IMR-90 (cell line): ENCODE data around the gene EEPD1. TPM values are rescaled to one million over a fixed set of nuclear protein-coding genes. Genes with fewer than 3 reads are reported as not detected.

ENCODE experiments used
- ATAC-seq: fragments of 200-7000 bp; cut with Tn5 transposase; 2 replicates; pipeline ENCODE4 v1.9.1; 2020; ENCODE audit warnings: low read depth, mild to moderate bottlenecking, moderate library complexity
- BruUV-seq: library from RNA; stranded (reverse); fragments of 400-500 nt; replicated peaks from 2 replicates; lab custom pipeline; 2021; lab: Mats Ljungman, UMichigan
- CTCF ChIA-PET: fragments of 300-600 bp; formaldehyde crosslinking; extraction: SDS; loops from one replicate; lab custom pipeline; 2021; ENCODE audit warnings: antibody characterized with exemption; lab: Yijun Ruan, JAX
- POLR2A ChIA-PET: fragments of 300-600 bp; sonication (Branson Sonifier 250); formaldehyde crosslinking; loops from one replicate; lab custom pipeline; 2022; ENCODE audit warnings: antibody characterized with exemption; ENCODE audit not compliant: unreplicated experiment; lab: Charles Lee
- DNase-seq: peaks from one replicate; pipeline ENCODE4 v3.0.0; 2013
- H2AFZ ChIP-seq: replicated peaks from 2 replicates; pipeline ENCODE3; 2013; ENCODE audit warnings: low read length, mild to moderate bottlenecking; ENCODE audit not compliant: poor library complexity
- H2AK5ac ChIP-seq: 2 replicates; pipeline ENCODE4 v1.6.1; 2013; ENCODE audit warnings: low read depth, low read length, inconsistent platforms
- H2AK9ac ChIP-seq: replicated peaks from 2 replicates; pipeline ENCODE3; 2013; ENCODE audit warnings: mild to moderate bottlenecking, low read depth, low read length, moderate library complexity; ENCODE audit not compliant: poor library complexity
- H2BK120ac ChIP-seq: 2 replicates; pipeline ENCODE4 v1.6.1; 2013; ENCODE audit warnings: low read depth, low read length, inconsistent platforms
- H2BK15ac ChIP-seq: 3 replicates; pipeline ENCODE4 v1.6.1; 2013; ENCODE audit warnings: low read depth, low read length, inconsistent platforms
- H2BK20ac ChIP-seq: 2 replicates; pipeline ENCODE4 v1.6.1; 2013; ENCODE audit warnings: low read depth, mild to moderate bottlenecking, inconsistent platforms, low read length, moderate library complexity
- H2BK5ac ChIP-seq: 2 replicates; pipeline ENCODE4 v1.6.1; 2013; ENCODE audit warnings: mild to moderate bottlenecking, low read depth, low read length, inconsistent platforms; ENCODE audit not compliant: poor library complexity, severe bottlenecking
- H3K14ac ChIP-seq: replicated peaks from 2 replicates; pipeline ENCODE4 v1.6.1; 2013; ENCODE audit warnings: low read depth, low read length, inconsistent platforms
- H3K18ac ChIP-seq: 2 replicates; pipeline ENCODE4 v1.6.1; 2013; ENCODE audit warnings: low read depth, low read length, control low read depth
- H3K23ac ChIP-seq: 2 replicates; pipeline ENCODE4 v1.6.1; 2013; ENCODE audit warnings: low read depth, low read length, inconsistent platforms
- H3K27ac ChIP-seq: 2 replicates; pipeline ENCODE4 v1.5.1; 2013; ENCODE audit warnings: mild to moderate bottlenecking, control low read depth, low read length; ENCODE audit not compliant: insufficient read depth
- H3K27me3 ChIP-seq: 2 replicates; pipeline ENCODE4 v1.6.1; 2013; ENCODE audit warnings: low read length; ENCODE audit not compliant: control insufficient read depth, insufficient read depth
- H3K36me3 ChIP-seq: 2 replicates; pipeline ENCODE4 v1.6.1; 2013; ENCODE audit warnings: low read length, mixed read lengths; ENCODE audit not compliant: control insufficient read depth, insufficient read depth
- H3K4ac ChIP-seq: 2 replicates; pipeline ENCODE4 v1.6.1; 2013; ENCODE audit warnings: low read depth, low read length, inconsistent platforms
- H3K4me1 ChIP-seq: 2 replicates; pipeline ENCODE4 v1.6.1; 2013; ENCODE audit warnings: low read length, mixed read lengths; ENCODE audit not compliant: control insufficient read depth, insufficient read depth
- H3K4me2 ChIP-seq: 2 replicates; pipeline ENCODE4 v1.6.1; 2013; ENCODE audit warnings: low read depth, mild to moderate bottlenecking, control low read depth, low read length, moderate library complexity
- H3K4me3 ChIP-seq: 2 replicates; pipeline ENCODE4 v1.5.1; 2013; ENCODE audit warnings: low read depth, mild to moderate bottlenecking, control low read depth, low read length, moderate library complexity; ENCODE audit not compliant: insufficient read depth
- H3K56ac ChIP-seq: 2 replicates; pipeline ENCODE4 v1.6.1; 2013; ENCODE audit warnings: low read length, inconsistent platforms; ENCODE audit not compliant: insufficient read depth; ENCODE audit errors: extremely low read depth
- H3K79me1 ChIP-seq, 2 experiments: 2 replicates each; pipeline ENCODE4 v1.6.1; 2013; ENCODE audit warnings: low read length in 2 of 2, inconsistent platforms in 1 of 2, low read depth in 1 of 2
- H3K9ac ChIP-seq: 2 replicates; pipeline ENCODE4 v1.6.1; 2013; ENCODE audit warnings: low read depth, low read length, control low read depth
- H3K9me1 ChIP-seq: 2 replicates; pipeline ENCODE4 v1.6.1; 2013; ENCODE audit warnings: low read length, inconsistent platforms; ENCODE audit not compliant: insufficient read depth
- H3K9me3 ChIP-seq: 2 replicates; pipeline ENCODE4 v1.6.1; 2013; ENCODE audit warnings: low read length; ENCODE audit not compliant: control insufficient read depth, insufficient read depth
- H4K20me1 ChIP-seq: 2 replicates; pipeline ENCODE4 v1.6.1; 2013; ENCODE audit warnings: low read length, inconsistent platforms; ENCODE audit not compliant: insufficient read depth
- H4K5ac ChIP-seq: 2 replicates; pipeline ENCODE4 v1.6.1; 2013; ENCODE audit warnings: mild to moderate bottlenecking, low read depth, low read length, control low read depth
- H4K8ac ChIP-seq, 2 experiments: 2 replicates each; pipeline ENCODE4 v1.6.1; 2013; ENCODE audit warnings: low read depth in 2 of 2, low read length in 2 of 2, control low read depth in 1 of 2, inconsistent platforms in 1 of 2
- H4K91ac ChIP-seq: 2 replicates; pipeline ENCODE4 v1.6.1; 2013; ENCODE audit warnings: low read depth, low read length, inconsistent platforms; ENCODE audit not compliant: insufficient read depth
- CEBPB ChIP-seq: IDR thresholded peaks from 2 replicates; pipeline ENCODE4 v1.6.1; 2012; ENCODE audit warnings: low read depth, low read length, improper control_type of control experiment
- CHD1 ChIP-seq: IDR thresholded peaks from 2 replicates; pipeline ENCODE4 v1.6.1; 2012; ENCODE audit warnings: low read depth, low read length, improper control_type of control experiment
- RAD21 ChIP-seq: IDR thresholded peaks from 2 replicates; pipeline ENCODE4 v1.6.1; 2012; ENCODE audit warnings: low read length, improper control_type of control experiment
- RCOR1 ChIP-seq: IDR thresholded peaks from 2 replicates; pipeline ENCODE4 v1.6.1; 2012; ENCODE audit warnings: mild to moderate bottlenecking, low read length, improper control_type of control experiment; ENCODE audit not compliant: insufficient replicate concordance
- RFX5 ChIP-seq: IDR thresholded peaks from 2 replicates; pipeline ENCODE4 v1.8.0; 2012; ENCODE audit warnings: low read depth, mild to moderate bottlenecking, low read length, moderate library complexity
- WGBS, 2 experiments: methylation state at CpG; one replicate each; pipeline versions ENCODE4 v1.1.5 to v1.1.7; 2013; ENCODE audit warnings: missing lambda C conversion rate in 2 of 2; ENCODE audit not compliant: insufficient read length in 1 of 2; ENCODE audit errors: extremely low coverage in 2 of 2; 5-methylcytosine and 5-hydroxymethylcytosine counted together
- dilution Hi-C: fragments of 300-500 bp; cut with HindIII; formaldehyde crosslinking; loops from one replicate; pipeline ENCODE4 v1.14.3; 2018; ENCODE audit warnings: low sequenced_read_pairs; ENCODE audit not compliant: unreplicated experiment
- in situ Hi-C: fragments of 300-500 bp; cut with MboI; formaldehyde crosslinking; loops from 3 replicates; pipeline ENCODE4 v1.14.3; 2019; ENCODE audit warnings: low sequenced_read_pairs, inconsistent platforms, mixed read lengths
- intact Hi-C: fragments of 100-400 bp; cut with micrococcal nuclease; formaldehyde crosslinking; loops from 2 replicates; pipeline ENCODE4 v1.10.0; 2022
- polyA plus RNA-seq, 3 experiments: library from polyadenylated mRNA; depleted of rRNA; stranded (reverse); fragments of >200 nt; gene quantifications; 2 replicates each; pipeline ENCODE4 v1.2.3, GENCODE V29; 2012; ENCODE audit warnings: low replicate concordance in 1 of 3
- total RNA-seq: library from RNA; depleted of rRNA; stranded (reverse); fragments of >200 nt; gene quantifications from 2 replicates; pipeline ENCODE4 v1.2.3, GENCODE V29; 2012

EEPD1 gene
- total and polyA plus RNA-seq, 2 of the 4 experiments (the other 2 are of a cell fraction) = 7.3 to 15.2 TPM

DNA sequence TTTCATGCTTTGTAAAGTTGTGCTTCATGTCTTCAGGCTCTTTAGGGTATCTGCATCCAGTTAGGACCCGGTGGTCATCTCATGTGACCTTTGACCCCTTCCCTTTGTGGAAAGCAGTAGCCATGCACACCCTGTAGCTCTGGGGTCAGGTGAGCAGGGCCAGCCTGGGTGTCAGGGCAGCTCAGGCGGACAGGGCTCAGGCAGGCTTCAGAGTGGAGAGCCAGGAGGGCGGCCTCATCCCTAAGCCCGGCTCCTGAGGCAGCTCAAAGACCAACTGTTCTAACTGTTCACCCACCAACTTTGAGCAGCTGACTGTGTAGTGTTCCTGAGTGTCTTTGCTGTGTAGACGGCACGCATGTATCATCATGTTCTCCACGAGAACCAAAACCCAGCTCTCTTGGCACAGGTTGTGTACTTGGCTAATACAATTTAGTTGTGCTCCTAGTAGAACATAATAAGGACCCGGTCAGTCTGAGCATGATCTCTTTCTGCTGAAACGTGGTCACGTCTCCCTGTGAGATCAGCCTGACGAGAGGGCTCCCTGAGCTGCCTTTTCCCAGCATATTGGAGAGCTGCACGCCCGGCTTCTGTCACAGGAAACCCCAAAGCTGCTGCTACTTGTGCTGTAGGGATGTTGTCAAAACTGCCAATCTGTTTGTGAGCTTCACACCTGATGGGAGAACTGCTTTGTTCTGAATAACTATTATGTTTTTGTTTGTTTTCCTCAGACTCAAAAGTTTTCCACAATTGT lies 30.0 kb downstream of the EEPD1 start:
- Histone ChIP-seq H3K27me3 (no peaks in the 10 kb centered on the region), H3K18ac (no peak overlapping the region), H3K4me2 (no peak overlapping the region), H4K5ac (no peak overlapping the region), H3K9me1 (peaks cover 14% of the 10 kb centered on the region), H2AK5ac (peak overlapping the region; percentile 62; the same call in 1 of the 2 replicates), H2BK120ac (no peak overlapping the region), H3K36me3 (no peaks in the 10 kb centered on the region), H2AFZ (no peak overlapping the region), H4K8ac (no peak overlapping the region), H3K27ac (no peak overlapping the region), H3K4ac (no peak overlapping the region), H3K9me3 (no peaks in the 10 kb centered on the region), H3K9ac (no peak overlapping the region), H3K14ac (no peak overlapping the region; the same call in 1 of the 2 replicates), H2BK20ac (no peak overlapping the region), H4K91ac (no peak overlapping the region), H3K79me1 (peaks cover 4 to 34% of the 10 kb centered on the region in 2 experiments), H2BK5ac (no peak overlapping the region), H3K4me3 (no peak overlapping the region), H2BK15ac (no peak overlapping the region), H4K20me1 (no peaks in the 10 kb centered on the region; the same call in 1 of the 2 replicates), H3K56ac (no peak overlapping the region), H3K23ac (no peak overlapping the region), H2AK9ac (no peak overlapping the region), H3K4me1 (peaks cover 14% of the 10 kb centered on the region)
- POLR2A ChIA-PET = interaction anchor here (0.6 kb wide), 1 partner anchor 32 kb away, joined by 4 read pairs; no protein-coding TSS in a partner anchor
- 87% methylated on average over 3 of the region's 13 CpGs; no CpG with 5 or more reads in 1 of the 2 experiments for WGBS, 2 experiments
- intact Hi-C loops = no loop called here
- DNase-seq (no peak), ATAC-seq (no peak)
- dilution Hi-C loops = no loop called here
- no TSS peak for BruUV-seq
- no peak for TF ChIP-seq CEBPB
- TF ChIP-seq RFX5 = no peak
- TF ChIP-seq RCOR1 = no peak
- no peak for TF ChIP-seq CHD1
- no peak for TF ChIP-seq RAD21
- in situ Hi-C loops = no loop called here
- CTCF ChIA-PET = interaction anchor here (1.3 kb wide), 1 partner anchor 19 kb away, joined by 3 read pairs; no protein-coding TSS in a partner anchor
